ENCODE measurements around the gene SV2C. TPM values are rescaled to one million over a fixed set of nuclear protein-coding genes. Genes with fewer than 3 reads are reported as not detected.
"Not testable (repeated sequence)": the region's sequence is repeated elsewhere in the genome, so short reads cannot be mapped to it uniquely, and the experiment has no call there.

The SV2C gene, protein sequence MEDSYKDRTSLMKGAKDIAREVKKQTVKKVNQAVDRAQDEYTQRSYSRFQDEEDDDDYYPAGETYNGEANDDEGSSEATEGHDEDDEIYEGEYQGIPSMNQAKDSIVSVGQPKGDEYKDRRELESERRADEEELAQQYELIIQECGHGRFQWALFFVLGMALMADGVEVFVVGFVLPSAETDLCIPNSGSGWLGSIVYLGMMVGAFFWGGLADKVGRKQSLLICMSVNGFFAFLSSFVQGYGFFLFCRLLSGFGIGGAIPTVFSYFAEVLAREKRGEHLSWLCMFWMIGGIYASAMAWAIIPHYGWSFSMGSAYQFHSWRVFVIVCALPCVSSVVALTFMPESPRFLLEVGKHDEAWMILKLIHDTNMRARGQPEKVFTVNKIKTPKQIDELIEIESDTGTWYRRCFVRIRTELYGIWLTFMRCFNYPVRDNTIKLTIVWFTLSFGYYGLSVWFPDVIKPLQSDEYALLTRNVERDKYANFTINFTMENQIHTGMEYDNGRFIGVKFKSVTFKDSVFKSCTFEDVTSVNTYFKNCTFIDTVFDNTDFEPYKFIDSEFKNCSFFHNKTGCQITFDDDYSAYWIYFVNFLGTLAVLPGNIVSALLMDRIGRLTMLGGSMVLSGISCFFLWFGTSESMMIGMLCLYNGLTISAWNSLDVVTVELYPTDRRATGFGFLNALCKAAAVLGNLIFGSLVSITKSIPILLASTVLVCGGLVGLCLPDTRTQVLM
- total RNA-seq = under 1 TPM; 0.07 to 0.10 TPM

DNA sequence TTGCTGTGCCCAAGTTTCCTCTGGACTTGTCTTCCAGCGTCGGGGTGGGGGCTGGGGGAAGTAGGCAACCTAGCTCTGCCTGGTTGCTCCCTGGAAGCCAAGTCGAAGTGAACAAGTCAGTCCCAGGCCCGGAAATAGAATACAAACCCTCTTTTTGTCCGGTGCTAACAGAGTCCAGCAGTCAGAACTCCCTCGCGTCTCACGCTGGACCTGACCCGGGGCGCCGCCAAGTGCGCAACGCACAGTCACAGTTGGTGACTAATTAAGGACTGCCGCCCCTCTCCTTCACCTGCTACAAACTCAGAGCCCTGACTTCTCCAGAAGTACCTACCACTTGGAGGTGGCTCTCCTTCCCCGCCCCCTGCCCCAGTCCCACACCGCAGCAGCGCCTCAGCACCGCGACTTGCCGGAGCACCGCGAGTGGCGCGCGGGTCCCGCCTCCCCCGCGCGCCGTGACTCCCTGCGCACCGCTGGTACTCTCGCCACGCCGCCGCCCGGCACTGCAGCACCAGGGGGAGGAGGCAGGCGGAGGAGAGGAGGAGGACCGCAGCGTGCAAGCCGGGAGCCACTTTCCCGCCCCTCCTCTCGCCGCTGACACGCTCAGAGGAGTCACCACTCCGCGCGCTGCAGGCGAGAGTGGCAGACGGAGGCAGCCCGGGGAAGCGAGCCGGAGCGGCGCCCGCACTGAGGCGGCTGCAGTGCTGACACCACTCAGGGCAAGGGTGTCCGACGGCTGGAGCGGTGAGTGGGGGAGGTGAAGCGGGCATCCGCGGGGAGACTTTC, at the start of gene SV2C:
SV2C (plus strand) TSS at position 612 of the 783 bp plus-strand sequence. CDS start 48,368 bp downstream, outside the sequence.
- ChIA-PET POLR2A (no interaction called here), CTCF (interaction anchor here (1.6 kb wide), 1 partner anchor 12 kb away, joined by 4 read pairs; no protein-coding TSS in a partner anchor)
- Mint-ChIP-seq H3K27ac (peak within 1 kb of the TSS; percentile 21), H3K9me3 (no peaks in the 10 kb centered on the region), H3K4me1 (peaks cover 26% of the 10 kb centered on the region), H3K36me3 (ENCODE audit: low read depth) (no peaks in the 10 kb centered on the region), H3K4me3 (peak within 1 kb of the TSS; percentile 67), H3K27me3 (peaks cover 90% of the 10 kb centered on the region)
- peak; percentile 50 for DNase-seq

DNA sequence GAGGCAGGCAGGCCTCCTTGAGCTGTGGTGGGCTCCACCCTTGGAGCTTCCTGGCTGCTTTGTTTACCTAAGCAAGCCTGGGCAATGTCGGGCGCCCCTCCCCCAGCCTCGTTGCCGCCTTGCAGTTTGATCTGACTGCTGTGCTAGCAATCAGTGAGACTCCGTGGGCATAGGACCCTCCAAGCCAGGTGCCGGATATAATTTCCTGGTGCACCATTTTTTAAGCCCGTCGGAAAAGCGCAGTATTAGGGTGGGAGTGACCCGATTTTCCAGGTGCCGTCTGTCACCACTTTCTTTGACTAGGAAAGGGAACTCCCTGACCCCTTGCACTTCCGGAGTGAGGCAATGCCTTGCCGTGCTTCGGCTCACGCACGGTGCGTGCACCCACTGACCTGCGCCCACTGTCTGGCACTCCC, 45.4 kb upstream of the SV2C start:
- peak; percentile 55 for DNase-seq
- POLR2A ChIA-PET; H3K36me3 Mint-ChIP-seq (ENCODE audit: low read depth); CTCF ChIA-PET; H3K9me3 Mint-ChIP-seq: not testable (repeated sequence)
- peak overlapping the region; percentile 81 for H3K27ac Mint-ChIP-seq
- peaks cover 19% of the 10 kb centered on the region for H3K4me1 Mint-ChIP-seq
- peak overlapping the region; percentile 55 for H3K4me3 Mint-ChIP-seq
- peaks cover 32% of the 10 kb centered on the region for H3K27me3 Mint-ChIP-seq

DNA sequence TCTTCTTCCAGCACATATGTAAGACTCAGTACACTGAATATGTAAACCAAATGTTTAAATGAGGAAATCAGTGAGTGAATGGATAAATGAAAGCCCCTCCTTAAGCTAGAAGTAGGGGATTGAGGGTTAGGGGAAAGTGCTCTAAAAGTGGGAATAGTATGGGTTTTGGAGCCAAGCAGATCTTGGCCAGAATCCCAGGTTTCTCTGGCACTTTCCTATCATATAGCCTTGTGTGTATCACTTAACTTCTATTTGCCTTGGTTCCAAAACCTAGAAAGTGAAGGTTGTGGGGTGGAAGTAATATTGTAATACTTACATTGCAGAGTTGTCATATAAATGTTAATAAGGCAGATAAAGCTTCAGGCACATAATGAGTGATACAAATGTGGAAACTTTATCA, 45.0 kb upstream of the SV2C start:
- peaks cover 3% of the 10 kb centered on the region for H3K36me3 Mint-ChIP-seq (ENCODE audit: low read depth)
- DNase-seq = no peak
- ChIA-PET CTCF (no interaction called here), POLR2A (no interaction called here)
- peak overlapping the region; percentile 55 for H3K4me3 Mint-ChIP-seq
- peaks cover 10% of the 10 kb centered on the region for H3K9me3 Mint-ChIP-seq
- peak overlapping the region; percentile 81 for H3K27ac Mint-ChIP-seq
- peaks cover 19% of the 10 kb centered on the region for H3K4me1 Mint-ChIP-seq
- H3K27me3 Mint-ChIP-seq = peaks cover 32% of the 10 kb centered on the region

DNA sequence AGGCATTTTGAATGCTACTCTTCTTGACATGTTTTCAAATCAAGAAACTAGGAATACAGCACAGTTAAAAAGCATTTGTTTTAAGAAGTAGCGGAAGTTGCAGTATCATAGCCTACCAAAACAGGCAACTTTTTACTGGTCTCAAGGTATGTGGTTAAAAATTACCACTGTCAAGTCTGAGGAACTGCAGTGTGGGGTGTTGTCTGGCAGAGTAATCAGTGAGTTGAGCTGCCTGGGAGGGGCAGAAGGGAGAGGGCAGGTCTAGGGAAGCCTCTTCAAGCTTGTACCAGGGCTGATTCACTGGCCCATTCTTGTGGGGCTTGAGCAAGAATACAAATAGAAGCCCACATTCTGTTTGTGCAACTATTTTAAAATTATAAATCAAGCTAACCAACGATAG, 42.4 kb upstream of the SV2C start:
- CTCF ChIA-PET = no interaction called here
- Mint-ChIP-seq H3K27me3 (peaks cover 26% of the 10 kb centered on the region), H3K4me1 (peaks cover 19% of the 10 kb centered on the region), H3K36me3 (ENCODE audit: low read depth) (peaks cover 3% of the 10 kb centered on the region), H3K9me3 (peaks cover 5% of the 10 kb centered on the region), H3K27ac (no peak overlapping the region), H3K4me3 (no peak overlapping the region)
- DNase-seq = no peak
- POLR2A ChIA-PET = no interaction called here

DNA sequence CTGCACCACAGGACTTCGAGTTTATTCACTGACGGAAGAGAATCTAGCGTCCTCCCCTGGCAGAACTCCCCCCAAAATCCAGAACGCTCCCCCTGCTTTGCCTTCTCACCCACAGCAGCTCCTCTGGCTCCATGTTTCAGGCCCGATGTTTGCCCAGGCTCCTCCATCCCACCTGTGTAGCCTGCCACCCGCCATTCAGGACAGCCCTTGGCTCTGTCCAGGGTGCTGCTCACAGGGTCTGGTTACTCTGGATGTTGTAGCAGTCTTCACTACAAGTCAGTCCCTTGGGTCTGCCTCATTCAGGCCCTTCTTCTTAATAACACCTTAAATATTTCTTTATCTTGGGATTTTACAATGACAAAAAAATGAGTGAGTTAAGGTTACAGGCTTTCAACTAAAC, 41.3 kb upstream of the SV2C start:
- no peak overlapping the region for H3K27ac Mint-ChIP-seq
- H3K9me3 Mint-ChIP-seq = peaks cover 5% of the 10 kb centered on the region
- peaks cover 19% of the 10 kb centered on the region for H3K4me1 Mint-ChIP-seq
- CTCF ChIA-PET = no interaction called here
- POLR2A ChIA-PET = no interaction called here
- DNase-seq = peak; percentile 18
- peaks cover 3% of the 10 kb centered on the region for H3K36me3 Mint-ChIP-seq (ENCODE audit: low read depth)
- no peak overlapping the region for H3K4me3 Mint-ChIP-seq
- peaks cover 29% of the 10 kb centered on the region for H3K27me3 Mint-ChIP-seq

DNA sequence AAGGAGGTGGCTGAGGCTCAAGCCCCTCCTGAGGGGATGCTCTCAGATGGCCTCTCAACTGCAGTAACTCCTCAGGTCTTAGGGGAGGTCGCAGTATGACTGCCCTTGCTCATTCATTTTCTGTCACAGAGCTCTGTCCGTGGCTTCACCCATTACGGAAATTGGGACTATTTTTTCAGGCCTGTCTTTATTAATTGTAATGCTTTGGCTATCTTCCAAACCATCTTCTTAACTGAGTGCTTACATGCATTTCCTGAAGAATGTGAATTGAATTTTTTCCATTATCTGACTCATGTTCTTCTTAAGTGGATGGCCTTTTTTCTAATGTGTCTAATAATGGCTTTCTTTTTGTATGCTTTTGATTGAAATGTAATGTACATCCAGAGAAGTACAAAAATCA, 36.4 kb upstream of the SV2C start:
- no peaks in the 10 kb centered on the region for H3K4me1 Mint-ChIP-seq
- H3K4me3 Mint-ChIP-seq = no peak overlapping the region
- H3K27ac Mint-ChIP-seq = no peak overlapping the region
- no peaks in the 10 kb centered on the region for H3K9me3 Mint-ChIP-seq
- peaks cover 26% of the 10 kb centered on the region for H3K27me3 Mint-ChIP-seq
- CTCF ChIA-PET = no interaction called here
- no peak for DNase-seq
- H3K36me3 Mint-ChIP-seq (ENCODE audit: low read depth) = no peaks in the 10 kb centered on the region
- POLR2A ChIA-PET = no interaction called here

DNA sequence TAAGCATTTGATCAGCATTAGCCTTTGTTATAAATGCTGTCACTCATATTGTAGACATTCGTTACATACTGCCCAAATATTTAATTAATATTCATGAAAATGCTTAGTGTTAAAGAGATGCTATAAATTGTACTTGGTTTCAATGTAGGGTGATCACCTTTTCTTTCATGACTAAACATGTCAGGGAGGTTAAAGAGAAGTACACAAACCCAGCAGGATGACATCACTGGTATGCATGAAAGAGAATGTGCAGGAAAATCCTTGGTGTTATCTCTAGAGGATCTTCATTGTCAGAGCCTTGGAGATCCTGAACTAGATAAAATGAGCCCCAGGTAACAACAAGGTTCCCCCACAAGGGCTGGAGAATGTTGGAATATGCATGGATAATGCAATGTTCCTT, 33.0 kb upstream of the SV2C start:
- no peak overlapping the region for H3K4me3 Mint-ChIP-seq
- peaks cover 40% of the 10 kb centered on the region for H3K27me3 Mint-ChIP-seq
- POLR2A ChIA-PET = no interaction called here
- H3K4me1 Mint-ChIP-seq = no peaks in the 10 kb centered on the region
- CTCF ChIA-PET = no interaction called here
- H3K9me3 Mint-ChIP-seq = no peaks in the 10 kb centered on the region
- DNase-seq = no peak
- H3K36me3 Mint-ChIP-seq (ENCODE audit: low read depth) = no peaks in the 10 kb centered on the region
- no peak overlapping the region for H3K27ac Mint-ChIP-seq

DNA sequence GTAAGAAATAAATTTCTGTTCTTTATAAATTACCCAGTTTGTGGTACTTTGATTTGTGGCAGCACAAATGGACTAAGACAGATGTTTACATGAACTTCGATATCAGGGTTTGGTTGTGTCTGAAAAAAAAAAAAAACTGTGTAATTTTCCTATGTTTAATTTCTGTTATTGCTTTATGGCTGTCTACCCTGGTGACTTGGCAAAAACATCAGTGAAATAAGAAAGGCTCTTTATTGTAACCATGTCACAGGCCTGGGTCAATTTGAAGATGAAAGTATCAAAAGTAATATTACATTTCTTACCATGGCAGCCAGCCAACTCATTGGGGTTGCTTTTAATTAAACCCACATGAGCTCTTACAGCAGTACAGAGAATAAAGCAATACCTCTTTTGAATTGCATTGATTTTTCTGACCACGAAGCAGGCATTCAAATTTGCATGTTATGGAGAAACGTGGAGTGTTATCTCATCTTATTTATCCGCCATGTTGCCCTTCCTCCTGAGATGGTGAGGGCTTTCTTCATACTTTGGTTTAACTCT, 20.6 kb upstream of the SV2C start:
- Mint-ChIP-seq H3K27me3 (peaks cover 9% of the 10 kb centered on the region), H3K27ac (no peak overlapping the region), H3K4me3 (no peak overlapping the region), H3K36me3 (ENCODE audit: low read depth) (no peaks in the 10 kb centered on the region), H3K4me1 (no peaks in the 10 kb centered on the region), H3K9me3 (no peaks in the 10 kb centered on the region)
- POLR2A ChIA-PET = no interaction called here
- CTCF ChIA-PET = no interaction called here
- DNase-seq = no peak

DNA sequence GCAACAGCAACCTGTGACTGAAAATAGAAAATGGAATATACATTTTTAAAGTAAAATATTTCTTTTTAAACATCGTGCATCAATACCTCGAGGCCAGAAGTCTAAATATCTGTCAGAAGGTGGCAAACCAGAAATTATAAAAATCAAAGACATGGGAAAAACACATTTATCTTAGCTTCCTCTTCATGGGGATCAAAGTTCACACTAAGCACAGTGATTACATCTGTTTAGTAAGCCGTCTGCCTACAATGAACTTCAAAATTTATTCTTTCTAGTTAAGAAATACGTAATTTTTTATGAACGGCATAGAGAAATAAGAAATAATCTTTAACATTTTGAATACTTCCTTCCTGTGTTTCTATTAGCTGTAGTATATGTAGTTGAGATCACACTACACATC, 17.9 kb upstream of the SV2C start:
- H3K4me3 Mint-ChIP-seq = no peak overlapping the region
- no peak overlapping the region for H3K27ac Mint-ChIP-seq
- CTCF ChIA-PET = no interaction called here

DNA sequence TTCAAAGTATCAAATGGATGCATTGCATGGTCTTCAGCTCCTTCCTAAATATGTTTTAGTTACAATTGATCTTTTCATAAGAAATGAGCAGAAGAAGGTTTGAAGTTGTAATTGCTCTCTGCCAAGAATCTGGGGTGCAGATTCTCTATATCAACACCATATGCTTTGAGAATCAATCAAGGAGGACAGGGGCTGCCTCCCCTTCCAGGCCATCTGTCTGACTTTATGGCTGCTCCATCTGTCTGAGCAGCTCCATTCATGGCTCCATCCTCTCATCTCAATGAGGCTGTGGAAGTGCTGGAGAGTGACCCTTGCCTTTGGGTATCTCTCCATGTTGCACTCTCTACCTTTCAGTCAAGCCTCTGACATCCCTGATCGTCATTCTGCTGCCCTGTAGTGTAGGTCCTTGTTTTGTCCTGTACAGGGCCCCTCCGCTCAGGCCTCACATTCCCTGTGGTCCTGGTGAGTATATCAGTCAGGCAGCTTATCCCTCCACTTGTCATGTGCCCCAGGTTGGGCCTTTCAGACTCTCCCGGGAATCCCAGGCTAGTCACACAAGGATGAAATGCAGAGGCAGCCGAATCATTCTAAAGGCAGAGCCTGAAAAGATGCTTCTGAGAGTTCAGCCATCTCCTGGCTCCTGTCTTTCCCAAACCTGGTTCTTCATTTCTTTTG, 14.0 kb upstream of the SV2C start:
- Mint-ChIP-seq H3K4me1 (peaks cover 2% of the 10 kb centered on the region), H3K27ac (no peak overlapping the region), H3K4me3 (no peak overlapping the region), H3K9me3 (no peaks in the 10 kb centered on the region), H3K36me3 (ENCODE audit: low read depth) (no peaks in the 10 kb centered on the region), H3K27me3 (peaks cover 36% of the 10 kb centered on the region)
- DNase-seq = no peak
- ChIA-PET CTCF (no interaction called here), POLR2A (no interaction called here)

More for the DNA sequence above, 17.9 kb upstream of the SV2C start:
- H3K36me3 Mint-ChIP-seq (ENCODE audit: low read depth) = no peaks in the 10 kb centered on the region
- H3K9me3 Mint-ChIP-seq = no peaks in the 10 kb centered on the region
- POLR2A ChIA-PET = no interaction called here
- peaks cover 15% of the 10 kb centered on the region for H3K27me3 Mint-ChIP-seq
- H3K4me1 Mint-ChIP-seq = peaks cover 2% of the 10 kb centered on the region
- no peak for DNase-seq

DNA sequence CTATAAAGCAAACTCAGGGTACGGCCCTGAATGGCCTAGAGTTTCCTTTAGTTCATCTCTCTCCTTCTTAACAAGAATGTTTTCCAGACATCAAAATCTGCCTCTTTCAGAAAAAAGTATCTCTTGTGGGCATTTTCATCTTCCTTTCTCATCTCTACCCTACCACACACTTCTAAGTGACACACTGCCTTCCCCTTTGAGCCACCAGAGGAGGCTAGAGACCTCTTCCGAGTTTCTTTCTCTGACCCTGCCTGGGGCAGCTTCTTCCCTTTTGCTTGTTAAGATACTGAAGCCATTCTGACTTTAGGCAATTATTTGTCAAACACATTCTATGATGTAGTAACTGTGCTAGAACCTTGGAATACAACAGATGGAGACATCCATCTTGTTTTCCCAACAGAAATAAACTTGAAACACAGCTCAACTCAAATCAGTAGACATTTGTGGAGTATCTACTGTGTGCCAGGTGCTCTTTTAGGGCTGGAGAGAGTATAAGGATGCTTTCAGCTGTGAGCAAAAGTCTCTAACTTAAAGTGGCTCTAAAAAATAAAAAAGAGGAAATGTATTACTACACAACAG, 8.6 kb upstream of the SV2C start:
- Mint-ChIP-seq H3K36me3 (ENCODE audit: low read depth) (no peaks in the 10 kb centered on the region), H3K9me3 (no peaks in the 10 kb centered on the region), H3K4me1 (peaks cover 2% of the 10 kb centered on the region), H3K27me3 (peaks cover 75% of the 10 kb centered on the region), H3K4me3 (no peak overlapping the region), H3K27ac (no peak overlapping the region)
- ChIA-PET POLR2A (no interaction called here), CTCF (interaction anchor here (0.6 kb wide), 2 partner anchors 1110 to 1142 kb away, joined by 3 read pairs; no protein-coding TSS in a partner anchor)
- peak; percentile 32 for DNase-seq
